CD4-positive, alpha-beta T cell (primary cell): ENCODE measurements around the gene TOR2A. TPM values are rescaled to one million over a fixed set of nuclear protein-coding genes. Genes with fewer than 3 reads are reported as not detected.
A peak's percentile ranks its signal among the peaks of the same experiment; 100 is the strongest.

Experiments used
- ATAC-seq: fragments of 200-7000 bp; cut with Tn5 transposase; one replicate; pipeline ENCODE4 v1.10.0; 2022; ENCODE audit warnings: mild to moderate bottlenecking; ENCODE audit not compliant: poor library complexity
- CTCF ChIA-PET: fragments of 350-600 bp; sonication (Branson Sonifier 250); formaldehyde crosslinking; loops from one replicate; lab custom pipeline; 2021; ENCODE audit warnings: antibody characterized with exemption, inconsistent platforms; lab: Charles Lee
- POLR2A ChIA-PET: fragments of 350-600 bp; sonication (Branson Sonifier 250); formaldehyde crosslinking; loops from one replicate; lab custom pipeline; 2021; ENCODE audit warnings: antibody characterized with exemption, inconsistent platforms; lab: Charles Lee
- DNase-seq, 14 experiments: peaks; one replicate each; pipeline ENCODE4 v3.0.0-alpha.2; 2013 to 2020; ENCODE audit warnings: mixed read lengths in 2 of 14
- H3K27ac ChIP-seq, 2 donors: one replicate each; pipeline versions ENCODE4 v1.5.1 to v1.7.0; 2013; ENCODE audit warnings: low read length in 2 of 2, low read depth in 1 of 2, mild to moderate bottlenecking in 1 of 2
- H3K27me3 ChIP-seq, 2 experiments: 1 replicate in 1 of 2; 2 replicates in 1 of 2; pipeline versions ENCODE4 v1.6.1 to v1.7.0; 2013; ENCODE audit warnings: low read length in 2 of 2, control low read depth in 1 of 2, mild to moderate bottlenecking in 1 of 2, moderate library complexity in 1 of 2; ENCODE audit not compliant: insufficient read depth in 2 of 2, control insufficient read depth in 1 of 2
- H3K36me3 ChIP-seq: one replicate; pipeline ENCODE4 v1.6.1; 2013; ENCODE audit warnings: low read length, control low read depth; ENCODE audit not compliant: insufficient read depth
- H3K4me1 ChIP-seq: one replicate; pipeline ENCODE4 v1.6.1; 2013; ENCODE audit warnings: low read length, control low read depth; ENCODE audit not compliant: insufficient read depth
- H3K4me3 ChIP-seq: one replicate; pipeline ENCODE4 v1.5.1; 2013; ENCODE audit warnings: mild to moderate bottlenecking, low read length, moderate library complexity
- H3K9me3 ChIP-seq, 2 experiments: 1 replicate in 1 of 2; 2 replicates in 1 of 2; pipeline versions ENCODE4 v1.6.1 to v1.7.0; 2013; ENCODE audit warnings: low read length in 2 of 2, mild to moderate bottlenecking in 2 of 2, control low read depth in 1 of 2, moderate library complexity in 1 of 2; ENCODE audit not compliant: control insufficient read depth in 1 of 2, insufficient read depth in 1 of 2
- H3K27ac Mint-ChIP-seq: one replicate; pipeline ENCODE4 v1.8.0; 2020; ENCODE audit warnings: mixed read lengths
- H3K27me3 Mint-ChIP-seq: one replicate; pipeline ENCODE4 v1.8.0; 2021; ENCODE audit warnings: mixed read lengths
- H3K36me3 Mint-ChIP-seq: one replicate; pipeline ENCODE4 v1.8.0; 2021; ENCODE audit warnings: low read depth, mixed read lengths
- H3K4me1 Mint-ChIP-seq: one replicate; pipeline ENCODE4 v1.8.0; 2021; ENCODE audit warnings: low read depth, mixed read lengths
- H3K4me3 Mint-ChIP-seq: one replicate; pipeline ENCODE4 v1.8.0; 2020; ENCODE audit warnings: mild to moderate bottlenecking, mixed read lengths
- H3K9me3 Mint-ChIP-seq: one replicate; pipeline ENCODE4 v1.8.0; 2020; ENCODE audit warnings: mixed read lengths
- intact Hi-C, 2 experiments: fragments of 100-400 bp; cut with DNase I in 1 of 2; cut with micrococcal nuclease in 1 of 2; formaldehyde crosslinking; loops; one replicate each; pipeline versions ENCODE4 v1.15.1 to v1.9.0; 2023 to 2025; cut with DNase I, micrococcal nuclease
- total RNA-seq, 174 experiments: library from RNA in 2 of 174; stranded (reverse) in 2 of 174; gene quantifications; one replicate each; pipeline ENCODE4 v1.2.3 and lab custom pipeline; 2021 to 2026
- TF ChIP-seq, protein P1 (sequence below): fragments of 200-600 bp; IDR thresholded peaks from one replicate; pipeline ENCODE4 v1.8.0; 2022; ENCODE audit warnings: antibody characterized with exemption, mild to moderate bottlenecking

TOR2A gene
- total RNA-seq, 2 experiments from 2014 or later, result 7.6 to 8.2 TPM

DNA sequence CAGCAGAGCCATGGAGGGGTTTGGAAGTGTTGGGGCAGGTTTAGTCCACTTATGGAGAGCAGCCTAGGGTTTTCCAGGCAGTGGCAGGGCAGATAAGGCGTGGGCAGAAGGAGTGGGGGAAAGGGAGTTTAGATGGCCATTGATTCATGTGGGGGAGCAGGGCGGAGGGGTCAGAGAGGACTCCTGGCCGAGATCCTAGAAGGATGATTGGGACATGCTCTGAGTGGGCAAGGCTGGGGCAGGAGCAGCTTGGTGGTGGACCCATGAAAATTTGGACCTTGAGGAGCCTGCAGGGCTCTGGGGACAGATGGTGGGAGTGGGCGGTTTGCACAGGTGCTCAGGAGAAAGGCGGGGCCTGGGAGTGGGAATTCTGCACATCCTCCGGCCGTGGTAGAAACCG, 18.1 kb upstream of the TOR2A start:
- ChIA-PET CTCF (no interaction called here), POLR2A (no interaction called here)
- Histone ChIP-seq H3K4me3 (no peak overlapping the region), H3K27me3 (no peaks in the 10 kb centered on the region), H3K27ac (no peak overlapping the region), H3K9me3 (no peaks in the 10 kb centered on the region), H3K36me3 (peaks cover 73% of the 10 kb centered on the region), H3K4me1 (peaks cover 6% of the 10 kb centered on the region)
- Mint-ChIP-seq H3K4me1 (peaks cover 8% of the 10 kb centered on the region), H3K27me3 (no peaks in the 10 kb centered on the region), H3K4me3 (no peak overlapping the region), H3K27ac (peak overlapping the region; percentile 44), H3K36me3 (peaks cover 47% of the 10 kb centered on the region), H3K9me3 (no peaks in the 10 kb centered on the region)
- TF ChIP-seq, protein P1, sequence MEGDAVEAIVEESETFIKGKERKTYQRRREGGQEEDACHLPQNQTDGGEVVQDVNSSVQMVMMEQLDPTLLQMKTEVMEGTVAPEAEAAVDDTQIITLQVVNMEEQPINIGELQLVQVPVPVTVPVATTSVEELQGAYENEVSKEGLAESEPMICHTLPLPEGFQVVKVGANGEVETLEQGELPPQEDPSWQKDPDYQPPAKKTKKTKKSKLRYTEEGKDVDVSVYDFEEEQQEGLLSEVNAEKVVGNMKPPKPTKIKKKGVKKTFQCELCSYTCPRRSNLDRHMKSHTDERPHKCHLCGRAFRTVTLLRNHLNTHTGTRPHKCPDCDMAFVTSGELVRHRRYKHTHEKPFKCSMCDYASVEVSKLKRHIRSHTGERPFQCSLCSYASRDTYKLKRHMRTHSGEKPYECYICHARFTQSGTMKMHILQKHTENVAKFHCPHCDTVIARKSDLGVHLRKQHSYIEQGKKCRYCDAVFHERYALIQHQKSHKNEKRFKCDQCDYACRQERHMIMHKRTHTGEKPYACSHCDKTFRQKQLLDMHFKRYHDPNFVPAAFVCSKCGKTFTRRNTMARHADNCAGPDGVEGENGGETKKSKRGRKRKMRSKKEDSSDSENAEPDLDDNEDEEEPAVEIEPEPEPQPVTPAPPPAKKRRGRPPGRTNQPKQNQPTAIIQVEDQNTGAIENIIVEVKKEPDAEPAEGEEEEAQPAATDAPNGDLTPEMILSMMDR, result no peak
- DNase-seq (no peak), ATAC-seq (no peak)
- intact Hi-C loops, result no loop called here

GRCh38 chr9:127751269-127752054, 16.4 kb upstream of the TOR2A start:
- intact Hi-C loops, result no loop called here
- Histone ChIP-seq H3K4me3 (no peak overlapping the region), H3K27me3 (no peaks in the 10 kb centered on the region), H3K36me3 (peaks cover 79% of the 10 kb centered on the region), H3K9me3 (no peaks in the 10 kb centered on the region), H3K4me1 (peaks cover 13% of the 10 kb centered on the region), H3K27ac (no peak overlapping the region)
- Mint-ChIP-seq H3K4me1 (peaks cover 13% of the 10 kb centered on the region), H3K27ac (no peak overlapping the region), H3K4me3 (no peak overlapping the region), H3K27me3 (no peaks in the 10 kb centered on the region), H3K36me3 (peaks cover 61% of the 10 kb centered on the region), H3K9me3 (no peaks in the 10 kb centered on the region)
- TF ChIP-seq, protein P1, result no peak
- ChIA-PET CTCF (no interaction called here), POLR2A (no interaction called here)
- ATAC-seq (no peak), DNase-seq (no peak)

DNA sequence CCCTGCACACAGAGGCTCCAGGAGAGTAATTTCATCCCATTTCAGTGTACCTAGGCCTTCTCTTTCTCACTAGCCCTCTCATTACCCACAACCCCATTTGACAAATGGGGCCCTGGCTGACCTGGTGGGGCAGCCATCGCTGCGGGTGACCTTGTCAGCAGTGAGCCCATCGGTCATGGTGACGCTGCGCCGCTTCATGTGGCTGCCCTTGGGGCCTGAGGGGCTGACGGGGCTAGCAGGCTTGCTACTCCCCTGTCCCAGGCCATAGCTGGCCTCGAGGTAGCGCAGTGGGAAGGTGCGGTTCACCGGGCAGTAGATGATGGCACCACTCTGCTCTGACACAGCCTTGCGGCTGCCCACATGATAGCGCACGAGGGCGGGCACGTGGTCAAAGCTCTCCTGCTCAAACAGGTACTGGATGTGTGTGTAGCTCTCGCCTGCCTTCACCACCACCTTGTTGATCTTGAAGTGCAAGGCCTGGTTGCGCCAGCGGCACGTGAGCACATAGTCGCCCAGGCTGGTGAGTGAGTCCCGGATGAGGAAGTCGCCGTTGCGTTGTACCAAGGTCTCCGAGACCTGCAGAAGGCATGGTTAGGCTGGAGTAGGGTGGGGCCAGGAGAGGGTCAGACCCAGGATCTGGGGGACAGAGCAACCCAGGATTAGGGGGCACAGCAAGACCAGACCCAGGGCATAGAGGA, 14.1 kb upstream of the TOR2A start:
- Mint-ChIP-seq H3K4me1 (peaks cover 13% of the 10 kb centered on the region), H3K36me3 (peaks cover 77% of the 10 kb centered on the region), H3K27ac (no peak overlapping the region), H3K4me3 (no peak overlapping the region), H3K27me3 (no peaks in the 10 kb centered on the region), H3K9me3 (no peaks in the 10 kb centered on the region)
- no peak for ATAC-seq
- ChIA-PET CTCF (interaction anchor here (0.8 kb wide), 1 partner anchor 14 kb away, joined by 4 read pairs; the partner anchor contains the start of gene TOR2A), POLR2A (interaction anchor here (0.6 kb wide), 1 partner anchor 23 kb away, joined by 3 read pairs; no protein-coding TSS in a partner anchor)
- no peak overlapping the region for H3K4me3 ChIP-seq
- intact Hi-C loops, result no loop called here
- no peaks in the 10 kb centered on the region for H3K27me3 ChIP-seq
- TF ChIP-seq, protein P1, result no peak
- no peaks in the 10 kb centered on the region for H3K9me3 ChIP-seq
- H3K4me1 ChIP-seq, result peaks cover 13% of the 10 kb centered on the region
- peaks cover 88% of the 10 kb centered on the region for H3K36me3 ChIP-seq
- H3K27ac ChIP-seq, result no peak overlapping the region
- no peak for DNase-seq
